ENCODE results near the gene BCL11A. TPM values are rescaled to one million over a fixed set of nuclear protein-coding genes. Genes with fewer than 3 reads are reported as not detected.

Gene BCL11A
- total RNA-seq, 1 donor from 2014 or later = 0.67 TPM

- no peaks in the 10 kb centered on the region for H3F3A ChIP-seq (ENCODE audit: low read depth)
- Mint-ChIP-seq H3K4me3 (no peak overlapping the region), H3K36me3 (no peaks in the 10 kb centered on the region), H3K27me3 (ENCODE audit: insufficient read depth, low read depth) (peaks cover 2% of the 10 kb centered on the region), H3K9me3 (no peaks in the 10 kb centered on the region), H3K4me1 (peaks cover 18% of the 10 kb centered on the region), H3K27ac (no peak overlapping the region)
- no peaks in the 10 kb centered on the region for H3K79me2 ChIP-seq (ENCODE audit: low read depth)
- peak; percentile 22 for DNase-seq (ENCODE audit: low spot score)
- peaks cover 10% of the 10 kb centered on the region for H3K4me1 ChIP-seq
- no peak overlapping the region for H3K9ac ChIP-seq
- H3K4me3 ChIP-seq = no peak overlapping the region
- H3K27me3 ChIP-seq = no peaks in the 10 kb centered on the region
- no peaks in the 10 kb centered on the region for H3K36me3 ChIP-seq
- peak overlapping the region; percentile 17 for H3K4me2 ChIP-seq
- no peaks in the 10 kb centered on the region for H3K9me3 ChIP-seq (ENCODE audit: low read depth)
- H4K20me1 ChIP-seq (ENCODE audit: low read depth) = no peaks in the 10 kb centered on the region
- TF ChIP-seq EZH2phosphoT487 (IDR thresholded peaks at IDR 0.05) (no peak), EZH2 (IDR thresholded peaks at IDR 0.05) (no peak), CTCF (IDR thresholded peaks at IDR 0.05) (no peak)
- H3K27ac ChIP-seq = no peak overlapping the region
- peak overlapping the region; percentile 76 for H2AFZ ChIP-seq (replicated peaks)
Observed at GRCh38 chr2:60484133-60484645, 69.3 kb downstream of the BCL11A start.

GRCh38 chr2:60483401-60483800, 70.1 kb downstream of the BCL11A start:
- H3K27me3 ChIP-seq = no peaks in the 10 kb centered on the region
- H3K27ac Mint-ChIP-seq = no peak overlapping the region
- no peak overlapping the region for H3K9ac ChIP-seq
- no peak overlapping the region for H3K27ac ChIP-seq
- no peaks in the 10 kb centered on the region for H3K9me3 ChIP-seq (ENCODE audit: low read depth)
- TF ChIP-seq EZH2 (IDR thresholded peaks at IDR 0.05) = no peak
- no peak for TF ChIP-seq EZH2phosphoT487 (IDR thresholded peaks at IDR 0.05)
- no peak for TF ChIP-seq CTCF (IDR thresholded peaks at IDR 0.05)
- H3K36me3 ChIP-seq = no peaks in the 10 kb centered on the region
- H3K4me1 ChIP-seq = peaks cover 10% of the 10 kb centered on the region
- no peaks in the 10 kb centered on the region for H3K79me2 ChIP-seq (ENCODE audit: low read depth)
- no peak for DNase-seq (ENCODE audit: low spot score)
- no peak overlapping the region for H3K4me3 ChIP-seq
- peaks cover 18% of the 10 kb centered on the region for H3K4me1 Mint-ChIP-seq
- no peaks in the 10 kb centered on the region for H3K9me3 Mint-ChIP-seq
- no peaks in the 10 kb centered on the region for H3K36me3 Mint-ChIP-seq
- H3K4me3 Mint-ChIP-seq = no peak overlapping the region
- no peaks in the 10 kb centered on the region for H3F3A ChIP-seq (ENCODE audit: low read depth)
- peaks cover 2% of the 10 kb centered on the region for H3K27me3 Mint-ChIP-seq (ENCODE audit: insufficient read depth, low read depth)
- H2AFZ ChIP-seq (replicated peaks) = no peak overlapping the region
- H4K20me1 ChIP-seq (ENCODE audit: low read depth) = no peaks in the 10 kb centered on the region
- H3K4me2 ChIP-seq = peak overlapping the region; percentile 17

- Histone ChIP-seq H3K4me3 (no peak overlapping the region), H3K4me1 (peaks cover 10% of the 10 kb centered on the region), H3K9ac (no peak overlapping the region), H3K27ac (no peak overlapping the region), H3K36me3 (no peaks in the 10 kb centered on the region), H3K27me3 (no peaks in the 10 kb centered on the region), H3K4me2 (no peak overlapping the region), H3F3A (ENCODE audit: low read depth) (no peaks in the 10 kb centered on the region), H2AFZ (replicated peaks) (no peak overlapping the region), H4K20me1 (ENCODE audit: low read depth) (no peaks in the 10 kb centered on the region), H3K79me2 (ENCODE audit: low read depth) (no peaks in the 10 kb centered on the region), H3K9me3 (ENCODE audit: low read depth) (no peaks in the 10 kb centered on the region)
- DNase-seq (ENCODE audit: low spot score) = no peak
- no peak overlapping the region for H3K4me3 Mint-ChIP-seq
- peaks cover 2% of the 10 kb centered on the region for H3K27me3 Mint-ChIP-seq (ENCODE audit: insufficient read depth, low read depth)
- H3K27ac Mint-ChIP-seq = no peak overlapping the region
- H3K36me3 Mint-ChIP-seq = no peaks in the 10 kb centered on the region
- TF ChIP-seq CTCF (IDR thresholded peaks at IDR 0.05) (no peak), EZH2phosphoT487 (IDR thresholded peaks at IDR 0.05) (no peak), EZH2 (IDR thresholded peaks at IDR 0.05) (no peak)
- H3K4me1 Mint-ChIP-seq = peaks cover 18% of the 10 kb centered on the region
- no peaks in the 10 kb centered on the region for H3K9me3 Mint-ChIP-seq
Observed at GRCh38 chr2:60482222-60482621, 71.2 kb downstream of the BCL11A start.

All from neural progenitor cell (in vitro differentiated cells).